ENCODE data around the gene S100A14.

The S100A14 gene

DNA sequence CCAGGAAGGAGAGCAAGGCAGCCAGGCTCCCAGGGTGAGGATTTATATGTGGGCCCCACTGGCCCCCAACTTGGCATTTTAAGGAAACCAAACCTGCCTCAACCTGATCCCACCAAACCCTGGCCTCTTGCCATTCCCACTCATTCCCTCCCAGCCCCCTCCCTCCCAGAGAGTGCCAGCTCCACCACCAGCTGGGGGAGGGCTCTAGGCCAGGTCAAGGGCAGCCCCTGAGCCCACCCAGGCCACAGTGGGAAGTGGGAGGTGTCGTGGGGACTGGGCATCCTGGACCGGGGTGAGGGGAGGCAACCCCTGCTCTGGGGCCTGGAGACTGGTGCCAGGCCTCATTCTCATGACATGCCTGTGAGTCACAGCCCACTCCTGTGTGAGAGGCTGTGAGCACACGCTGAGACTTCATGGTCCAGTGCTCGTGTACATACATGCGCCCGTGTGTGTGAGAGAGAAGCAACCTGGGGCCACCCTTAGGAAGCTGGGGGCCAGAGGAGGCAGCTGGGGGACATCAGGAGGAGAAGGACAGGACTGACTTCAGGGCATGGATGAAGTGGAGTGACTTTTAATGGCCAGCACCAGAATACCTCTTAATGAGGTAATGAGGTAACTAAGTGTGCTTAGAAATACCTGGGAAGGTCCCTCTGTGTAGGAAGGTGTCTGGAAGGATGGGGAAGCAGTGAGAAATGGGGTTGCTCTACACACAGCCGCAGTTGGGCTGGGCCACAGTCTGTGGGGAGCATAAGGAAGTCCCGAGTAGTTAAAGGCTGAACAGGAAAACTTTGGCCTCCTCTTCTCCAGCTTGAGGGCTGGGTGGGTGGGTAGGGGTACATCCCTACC lies 50.4 kb downstream of the S100A14 start, which contains the start of gene S100A2:
S100A2 (minus strand) TSS at position 316 of the 846 bp plus-strand sequence. CDS start 1,967 bp downstream, outside the sequence.
- DNase-seq (ENCODE audit: low read depth, low spot score), result no peak

All from activated naive CD8-positive, alpha-beta T cell treated with anti-CD3 and anti-CD28 coated beads, Interleukin-2, amount 50 U/mL, for 16 hours (primary cell).